ENCODE results near the gene SS18L1. TPM values are rescaled to one million over a fixed set of nuclear protein-coding genes. Genes with fewer than 3 reads are reported as not detected.

The SS18L1 gene
- total and polyA plus RNA-seq, 12 donors = 9.0 to 45.7 (median 14.4) TPM

DNA sequence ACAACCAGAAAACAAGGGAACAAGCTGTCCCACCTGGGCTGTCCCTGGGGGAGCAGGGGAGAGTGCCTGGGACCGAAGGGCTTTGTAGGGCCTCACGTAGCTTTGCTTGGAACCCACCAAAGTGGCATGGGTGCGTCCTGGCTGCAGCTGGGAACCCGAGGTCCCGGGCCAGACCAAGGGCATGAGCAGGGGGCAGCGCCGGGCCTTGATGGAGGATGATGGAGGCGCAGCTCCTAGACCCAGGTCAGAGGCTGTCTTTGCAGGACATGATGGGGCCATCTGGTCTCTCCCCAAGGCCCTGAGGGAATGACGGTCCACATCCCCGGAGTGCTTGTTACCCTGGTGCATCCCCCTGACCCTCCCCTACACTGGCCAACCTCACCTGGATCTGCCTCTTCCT is 87.1 kb downstream of the SS18L1 start:
- TF ChIP-seq, protein P1, sequence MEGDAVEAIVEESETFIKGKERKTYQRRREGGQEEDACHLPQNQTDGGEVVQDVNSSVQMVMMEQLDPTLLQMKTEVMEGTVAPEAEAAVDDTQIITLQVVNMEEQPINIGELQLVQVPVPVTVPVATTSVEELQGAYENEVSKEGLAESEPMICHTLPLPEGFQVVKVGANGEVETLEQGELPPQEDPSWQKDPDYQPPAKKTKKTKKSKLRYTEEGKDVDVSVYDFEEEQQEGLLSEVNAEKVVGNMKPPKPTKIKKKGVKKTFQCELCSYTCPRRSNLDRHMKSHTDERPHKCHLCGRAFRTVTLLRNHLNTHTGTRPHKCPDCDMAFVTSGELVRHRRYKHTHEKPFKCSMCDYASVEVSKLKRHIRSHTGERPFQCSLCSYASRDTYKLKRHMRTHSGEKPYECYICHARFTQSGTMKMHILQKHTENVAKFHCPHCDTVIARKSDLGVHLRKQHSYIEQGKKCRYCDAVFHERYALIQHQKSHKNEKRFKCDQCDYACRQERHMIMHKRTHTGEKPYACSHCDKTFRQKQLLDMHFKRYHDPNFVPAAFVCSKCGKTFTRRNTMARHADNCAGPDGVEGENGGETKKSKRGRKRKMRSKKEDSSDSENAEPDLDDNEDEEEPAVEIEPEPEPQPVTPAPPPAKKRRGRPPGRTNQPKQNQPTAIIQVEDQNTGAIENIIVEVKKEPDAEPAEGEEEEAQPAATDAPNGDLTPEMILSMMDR (IDR thresholded peaks at IDR 0.05) = no peak
- no peak for TF ChIP-seq POLR2A (IDR thresholded peaks at IDR 0.05)
- WGBS, 4 donors = 72 to 91% (median 87%) methylated on average over 5 to 10 of the region's 10 CpGs
- intact Hi-C loops (cut with DNase I) = no loop called here
- Histone ChIP-seq H3K27ac (no peak overlapping the region), H3K9me3 (replicated peaks in 1 of 3) (no peaks in the 10 kb centered on the region), H3K27me3 (no peaks in the 10 kb centered on the region), H3K36me3 (replicated peaks in 1 of 2) (no peaks in the 10 kb centered on the region), H3K4me1 (replicated peaks in 1 of 2) (no peaks in the 10 kb centered on the region), H3K4me3 (no peak overlapping the region)
- DNase-seq = no peak

DNA sequence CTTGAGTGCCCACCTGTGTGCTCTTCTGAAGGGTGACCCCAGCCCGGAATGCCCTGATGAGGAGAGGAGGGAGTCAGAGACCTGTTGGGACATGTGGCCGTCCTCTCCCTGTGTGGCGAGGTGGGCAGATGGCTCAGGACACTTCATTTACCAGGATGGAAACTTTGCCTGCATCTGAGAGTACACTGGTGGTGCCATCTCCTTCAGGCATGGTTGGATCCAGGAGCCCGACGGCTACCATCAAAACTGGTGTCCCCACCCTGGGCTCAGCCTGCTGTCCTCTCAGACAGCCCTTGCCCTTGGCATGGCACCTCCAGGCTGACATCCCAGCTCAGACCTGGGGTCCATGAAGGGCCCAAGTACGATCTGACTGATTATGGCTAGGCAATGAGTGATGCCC is 87.7 kb downstream of the SS18L1 start:
- H3K27me3 ChIP-seq = no peaks in the 10 kb centered on the region
- no peak overlapping the region for H3K4me3 ChIP-seq
- TF ChIP-seq, protein P1 (IDR thresholded peaks at IDR 0.05) = no peak
- no peak for TF ChIP-seq POLR2A (IDR thresholded peaks at IDR 0.05)
- H3K9me3 ChIP-seq (replicated peaks in 1 of 3) = no peaks in the 10 kb centered on the region
- intact Hi-C loops (cut with DNase I) = no loop called here
- H3K27ac ChIP-seq = no peak overlapping the region
- no peaks in the 10 kb centered on the region for H3K4me1 ChIP-seq (replicated peaks in 1 of 2)
- no peak for DNase-seq
- WGBS, 4 donors = 82 to 94% (median 90%) methylated on average over 3 to 6 of the region's 6 CpGs
- H3K36me3 ChIP-seq (replicated peaks in 1 of 2) = no peaks in the 10 kb centered on the region

Other genes starting within 250 kb of the SS18L1 start
- gene TAF4, start 77.9 kb upstream of the SS18L1 start, total RNA-seq = 10 to 100 TPM in 8 of 9 donors, 1 to 10 TPM in 1; 10.0 to 30.9 (median 15.6) TPM
- 10 to 100 TPM in 2 of 3 donors, 1 to 10 TPM in 1; 5.2 to 12.5 (median 10.9) TPM for gene TAF4, start 77.9 kb upstream of the SS18L1 start, polyA plus RNA-seq
- 10 to 100 TPM; 26.7 to 47.0 (median 34.8) TPM for gene LSM14B, start 21.3 kb upstream of the SS18L1 start, total RNA-seq
- gene LSM14B, start 21.3 kb upstream of the SS18L1 start, polyA plus RNA-seq = 10 to 100 TPM; 17.6 to 23.4 (median 19.2) TPM
- 100 to 1,000 TPM; 216 to 518 (median 291) TPM for gene PSMA7, start 375 bp upstream of the SS18L1 start, total RNA-seq
- 100 to 1,000 TPM; 175 to 292 (median 178) TPM for gene PSMA7, start 375 bp upstream of the SS18L1 start, polyA plus RNA-seq
- 10 to 100 TPM; 11.5 to 60.1 (median 43.1) TPM for gene MTG2, start 39.3 kb downstream of the SS18L1 start, total RNA-seq
- 10 to 100 TPM; 30.2 to 90.4 (median 84.3) TPM for gene MTG2, start 39.3 kb downstream of the SS18L1 start, polyA plus RNA-seq
- under 1 TPM in 2 of 9 donors, not detected in 7; 0.06 to 0.08 TPM for gene HRH3, start 76.5 kb downstream of the SS18L1 start, total RNA-seq
- under 1 TPM in 2 of 3 donors, not detected in 1; 0.13 to 0.80 TPM for gene HRH3, start 76.5 kb downstream of the SS18L1 start, polyA plus RNA-seq
- gene OSBPL2, start 94.8 kb downstream of the SS18L1 start, total RNA-seq = 10 to 100 TPM; 27.8 to 96.7 (median 39.3) TPM
- gene OSBPL2, start 94.8 kb downstream of the SS18L1 start, polyA plus RNA-seq = 10 to 100 TPM; 13.8 to 38.3 (median 18.8) TPM
- gene ADRM1, start 159.2 kb downstream of the SS18L1 start, total RNA-seq = 100 to 1,000 TPM in 7 of 9 donors, 10 to 100 TPM in 2; 87.2 to 254 (median 162) TPM
- gene ADRM1, start 159.2 kb downstream of the SS18L1 start, polyA plus RNA-seq = 100 to 1,000 TPM in 1 of 3 donors, 10 to 100 TPM in 2; 50.6 to 125 (median 95.6) TPM
- gene LAMA5, start 223.5 kb downstream of the SS18L1 start, total RNA-seq = 100 to 1,000 TPM in 4 of 9 donors, 10 to 100 TPM in 4, 1 to 10 TPM in 1; 2.3 to 146 (median 94.9) TPM
- gene LAMA5, start 223.5 kb downstream of the SS18L1 start, polyA plus RNA-seq = 100 to 1,000 TPM in 2 of 3 donors, 1 to 10 TPM in 1; 2.0 to 537 (median 262) TPM
- gene RPS21, start 243.3 kb downstream of the SS18L1 start, total RNA-seq = 1,000 to 10,000 TPM in 8 of 9 donors, 100 to 1,000 TPM in 1; 725 to 4,794 (median 1,551) TPM
- gene RPS21, start 243.3 kb downstream of the SS18L1 start, polyA plus RNA-seq = 1,000 to 10,000 TPM in 2 of 3 donors, 100 to 1,000 TPM in 1; 438 to 3,024 (median 2,274) TPM